T-helper 1 cell treated with Interleukin-12 subunit alpha and Interleukin-12 subunit beta and Interleukin-4 antibody, amounts not matched to agents 30 μg/mL and 1 μg/mL, for 36 hours (primary cell): Measurements from ENCODE around the gene TTC12.

ENCODE experiments used
- H3K27ac Mint-ChIP-seq: one replicate; pipeline ENCODE4 v1.8.0; 2021; ENCODE audit warnings: mild to moderate bottlenecking, mixed read lengths
- H3K27me3 Mint-ChIP-seq: one replicate; pipeline ENCODE4 v1.8.0; 2021; ENCODE audit warnings: low read depth, mixed read lengths
- H3K36me3 Mint-ChIP-seq: one replicate; pipeline ENCODE4 v1.8.0; 2021; ENCODE audit warnings: low read depth, mixed read lengths
- H3K4me1 Mint-ChIP-seq: one replicate; pipeline ENCODE4 v1.8.0; 2021; ENCODE audit warnings: low read depth, mixed read lengths
- H3K4me3 Mint-ChIP-seq: one replicate; pipeline ENCODE4 v1.8.0; 2021; ENCODE audit warnings: mild to moderate bottlenecking, moderate library complexity, mixed read lengths
- H3K9me3 Mint-ChIP-seq: one replicate; pipeline ENCODE4 v1.8.0; 2021; ENCODE audit warnings: mixed read lengths

The TTC12 gene

DNA sequence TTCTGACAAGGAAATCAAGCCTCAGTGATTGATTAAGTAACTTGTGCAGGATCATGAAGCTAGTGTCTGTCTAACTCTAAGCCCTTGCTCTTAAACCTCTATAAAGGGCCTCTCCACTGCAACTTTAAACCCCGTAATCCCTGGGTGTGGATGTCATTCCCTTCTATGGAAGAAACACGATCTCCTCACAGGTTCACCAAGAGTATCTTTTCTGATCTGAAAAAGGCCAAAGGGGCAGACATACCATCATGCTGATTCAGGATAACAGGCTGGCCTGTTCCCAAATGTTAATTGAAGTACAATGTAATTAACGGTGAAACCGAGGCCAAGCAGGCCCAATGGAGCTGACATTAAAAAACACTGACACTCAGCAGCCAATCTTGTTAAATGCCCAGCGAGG, 17.1 kb downstream of the TTC12 start:
- H3K9me3 Mint-ChIP-seq = no peaks in the 10 kb centered on the region

DNA sequence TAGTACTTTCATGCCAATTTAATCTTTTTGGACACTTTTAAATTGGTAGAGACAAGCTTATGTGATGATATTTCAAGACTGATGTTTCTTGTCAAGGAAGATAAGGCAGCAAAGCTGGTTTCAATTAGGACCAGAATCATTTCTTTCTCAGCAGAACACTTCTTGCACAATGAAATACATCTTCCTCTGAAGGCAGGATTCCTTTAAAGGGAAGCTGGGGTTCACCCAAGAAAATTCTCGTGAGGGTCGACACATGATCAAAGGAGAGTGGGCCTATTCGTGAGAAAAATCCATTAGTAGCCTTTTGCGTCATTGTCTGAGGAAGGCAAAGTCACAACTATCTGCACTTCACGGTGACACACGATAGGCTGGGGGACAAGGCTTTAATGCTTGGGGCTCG, 17.6 kb downstream of the TTC12 start:
- H3K27me3 Mint-ChIP-seq = no peaks in the 10 kb centered on the region
- peaks cover 11% of the 10 kb centered on the region for H3K36me3 Mint-ChIP-seq

More for the DNA sequence above, 17.1 kb downstream of the TTC12 start:
- H3K27me3 Mint-ChIP-seq = no peaks in the 10 kb centered on the region
- peaks cover 11% of the 10 kb centered on the region for H3K36me3 Mint-ChIP-seq
- no peaks in the 10 kb centered on the region for H3K4me1 Mint-ChIP-seq
- H3K4me3 Mint-ChIP-seq = no peak overlapping the region
- no peak overlapping the region for H3K27ac Mint-ChIP-seq

DNA sequence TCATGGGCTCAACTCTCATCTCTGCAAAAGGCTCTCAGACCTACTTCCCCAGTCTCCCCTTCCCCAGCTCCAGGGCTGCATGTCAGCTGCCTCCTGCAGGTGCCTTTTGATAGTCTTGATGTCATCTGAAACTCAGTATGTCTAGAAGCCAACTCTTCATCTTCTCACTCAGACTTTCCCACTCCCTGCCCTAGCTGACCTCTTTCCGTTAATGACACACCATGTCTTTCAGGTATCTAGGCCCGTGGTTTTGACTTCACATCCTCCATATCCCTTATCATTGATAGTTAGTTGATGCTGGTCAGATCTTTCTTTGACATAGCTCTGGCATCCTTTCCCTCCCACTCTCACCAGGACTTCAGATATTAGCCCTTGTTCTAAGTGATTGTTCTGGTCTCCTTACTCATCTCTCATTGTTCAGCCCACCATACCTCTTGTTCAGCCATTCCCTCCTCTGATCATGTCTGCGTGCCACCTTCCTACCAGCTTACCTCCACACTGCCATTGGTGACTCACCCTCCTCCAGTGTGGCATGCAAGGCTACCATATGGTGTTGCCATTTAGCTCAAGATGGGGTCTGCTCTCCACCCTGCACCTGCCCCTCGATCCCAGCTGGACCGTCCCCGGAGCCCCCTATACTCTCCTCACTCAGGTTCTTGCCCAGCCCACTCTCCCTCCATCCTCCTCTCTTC, 18.4 kb downstream of the TTC12 start:
- peaks cover 11% of the 10 kb centered on the region for H3K36me3 Mint-ChIP-seq
- no peaks in the 10 kb centered on the region for H3K27me3 Mint-ChIP-seq

More for the DNA sequence above, 17.6 kb downstream of the TTC12 start:
- no peaks in the 10 kb centered on the region for H3K9me3 Mint-ChIP-seq
- no peak overlapping the region for H3K4me3 Mint-ChIP-seq
- H3K27ac Mint-ChIP-seq = no peak overlapping the region
- H3K4me1 Mint-ChIP-seq = no peaks in the 10 kb centered on the region

DNA sequence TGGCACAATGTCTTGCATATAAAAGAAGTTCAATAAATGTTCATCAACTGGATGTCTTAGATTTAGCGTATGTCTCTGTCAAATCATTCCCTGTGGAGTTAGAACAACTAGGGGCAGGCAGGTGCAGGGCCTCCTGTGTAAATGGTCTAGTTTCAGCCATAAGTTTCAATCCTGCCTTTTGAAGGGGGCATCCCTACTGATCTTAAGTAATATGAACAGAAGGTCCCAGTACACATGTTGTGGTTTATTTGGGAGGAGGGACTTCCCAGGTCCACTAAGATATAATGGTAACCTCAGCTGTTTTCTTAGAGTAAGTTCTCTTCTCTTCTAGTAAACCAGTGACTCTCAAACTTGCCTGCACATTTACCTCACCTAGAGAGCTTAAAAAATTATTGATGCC, 19.8 kb downstream of the TTC12 start:
- Mint-ChIP-seq H3K4me1 (no peaks in the 10 kb centered on the region), H3K4me3 (no peak overlapping the region), H3K27ac (no peak overlapping the region), H3K36me3 (peaks cover 11% of the 10 kb centered on the region), H3K27me3 (no peaks in the 10 kb centered on the region), H3K9me3 (no peaks in the 10 kb centered on the region)

More for the DNA sequence above, 18.4 kb downstream of the TTC12 start:
- no peaks in the 10 kb centered on the region for H3K4me1 Mint-ChIP-seq
- no peaks in the 10 kb centered on the region for H3K9me3 Mint-ChIP-seq
- no peak overlapping the region for H3K27ac Mint-ChIP-seq
- H3K4me3 Mint-ChIP-seq = no peak overlapping the region

DNA sequence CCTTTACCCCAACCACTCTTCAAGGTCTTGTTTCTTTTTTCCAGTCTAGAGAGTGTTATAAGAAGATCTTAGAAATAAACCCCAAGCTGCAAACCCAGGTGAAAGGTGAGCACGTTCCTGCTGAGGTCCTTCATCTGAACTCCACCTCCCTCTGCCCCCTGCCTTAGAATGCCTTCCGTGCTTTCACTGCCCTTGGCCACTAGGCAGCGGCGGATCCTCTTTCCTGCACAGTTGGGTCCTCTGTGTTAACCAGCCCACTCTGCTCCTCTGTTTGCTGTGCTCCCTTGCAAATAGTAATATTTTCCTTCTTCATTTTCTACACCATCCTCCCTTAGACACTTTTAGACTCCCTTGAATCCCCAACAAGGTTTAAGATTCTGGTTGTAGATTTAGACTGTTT, 24.3 kb downstream of the TTC12 start:
- Mint-ChIP-seq H3K27ac (no peak overlapping the region), H3K36me3 (peaks cover 8% of the 10 kb centered on the region), H3K9me3 (no peaks in the 10 kb centered on the region), H3K4me1 (no peaks in the 10 kb centered on the region), H3K4me3 (no peak overlapping the region), H3K27me3 (no peaks in the 10 kb centered on the region)

DNA sequence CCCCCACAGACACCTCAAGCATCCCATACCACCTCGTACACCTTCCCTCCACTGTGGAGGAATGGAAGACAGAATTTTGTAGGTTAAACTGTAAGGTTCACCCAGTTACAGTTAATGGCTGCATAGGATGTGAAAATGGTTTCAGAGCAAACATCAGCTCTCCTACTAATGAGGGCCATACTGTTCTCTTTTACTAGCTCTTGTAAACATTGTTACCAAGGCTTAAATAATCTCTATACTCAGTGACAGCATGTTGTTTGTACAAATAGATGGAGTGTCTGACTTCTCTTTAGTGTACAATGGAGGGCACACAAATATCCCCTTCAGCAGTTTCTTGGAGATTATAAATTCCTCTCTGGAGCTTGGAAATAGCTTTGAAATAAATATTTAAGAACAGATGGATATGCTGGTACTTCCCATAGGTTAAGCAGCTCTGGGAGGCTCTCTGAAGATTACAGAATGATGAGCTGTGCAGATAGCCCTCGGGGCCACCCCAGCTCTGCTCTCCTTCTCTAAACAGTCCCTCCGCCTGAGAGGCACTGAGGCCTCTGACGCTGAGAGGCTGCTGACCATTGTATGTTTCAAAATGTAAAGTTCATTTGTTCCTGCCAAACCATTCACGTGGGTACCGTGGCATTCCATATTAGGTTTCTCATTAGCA, 25.7 kb downstream of the TTC12 start:
- Mint-ChIP-seq H3K27ac (no peak overlapping the region), H3K27me3 (no peaks in the 10 kb centered on the region), H3K4me3 (no peak overlapping the region), H3K9me3 (no peaks in the 10 kb centered on the region), H3K4me1 (no peaks in the 10 kb centered on the region), H3K36me3 (peaks cover 8% of the 10 kb centered on the region)

DNA sequence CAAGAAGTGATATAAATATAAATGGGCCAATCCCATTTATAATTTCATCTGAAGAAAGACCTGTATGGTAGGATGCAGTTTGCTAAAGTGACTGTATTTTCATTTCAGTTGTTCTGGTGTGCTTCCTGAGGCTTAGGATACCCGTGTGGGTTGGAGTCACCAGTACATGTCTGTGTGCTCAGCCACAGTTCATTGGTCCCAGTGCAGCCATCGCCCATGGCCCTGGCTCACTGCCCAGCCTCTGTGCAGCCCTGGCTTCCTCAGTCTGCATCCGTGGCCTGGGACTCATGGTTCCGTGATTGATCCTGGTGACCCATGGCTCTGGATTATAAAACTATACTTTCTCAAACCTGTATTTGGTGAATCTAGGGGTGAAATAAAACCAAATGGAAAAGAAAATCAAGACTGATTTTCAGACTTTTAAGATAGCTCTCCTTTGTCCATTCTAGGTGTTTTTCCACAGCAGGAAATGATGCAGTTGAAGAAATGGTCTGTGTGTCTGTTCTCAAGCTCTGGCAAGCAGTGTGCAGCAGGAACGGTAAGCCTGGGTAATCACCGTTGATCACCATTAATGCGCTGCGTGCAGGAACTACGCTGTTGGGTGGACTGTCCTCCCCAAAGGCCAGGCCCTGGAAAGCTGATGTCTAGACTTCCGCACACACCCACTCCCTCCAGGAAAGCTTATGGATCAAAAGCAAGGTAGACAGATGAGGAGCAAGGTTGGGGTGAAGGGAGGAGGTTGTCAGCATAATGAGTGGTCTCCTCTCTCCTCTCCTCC, 27.2 kb downstream of the TTC12 start:
- H3K4me1 Mint-ChIP-seq = no peaks in the 10 kb centered on the region
- H3K36me3 Mint-ChIP-seq = peaks cover 5% of the 10 kb centered on the region
- no peak overlapping the region for H3K27ac Mint-ChIP-seq
- no peak overlapping the region for H3K4me3 Mint-ChIP-seq
- H3K9me3 Mint-ChIP-seq = no peaks in the 10 kb centered on the region
- no peaks in the 10 kb centered on the region for H3K27me3 Mint-ChIP-seq

DNA sequence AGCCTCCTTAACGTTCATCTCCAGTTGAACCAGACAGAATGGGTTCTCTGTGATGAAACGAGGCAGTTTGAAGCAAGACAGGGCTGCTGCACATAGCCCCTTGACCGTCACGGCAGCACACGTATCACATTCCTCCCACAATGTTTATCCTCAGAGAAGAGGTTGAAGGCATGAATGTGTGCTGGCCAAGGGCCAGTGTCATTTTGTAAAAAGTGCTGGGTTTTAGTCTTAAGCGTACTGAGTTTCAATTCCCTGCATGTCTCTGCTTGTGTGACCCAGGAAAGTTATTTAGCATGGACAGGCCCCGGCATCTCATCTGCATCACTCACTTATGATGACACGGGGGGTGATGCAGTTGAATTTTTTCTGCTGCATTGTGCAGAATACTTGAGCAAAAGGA, 31.6 kb downstream of the TTC12 start:
- no peaks in the 10 kb centered on the region for H3K9me3 Mint-ChIP-seq
- H3K36me3 Mint-ChIP-seq = peaks cover 1% of the 10 kb centered on the region
- H3K4me1 Mint-ChIP-seq = no peaks in the 10 kb centered on the region
- H3K27ac Mint-ChIP-seq = no peak overlapping the region
- no peak overlapping the region for H3K4me3 Mint-ChIP-seq
- H3K27me3 Mint-ChIP-seq = no peaks in the 10 kb centered on the region

DNA sequence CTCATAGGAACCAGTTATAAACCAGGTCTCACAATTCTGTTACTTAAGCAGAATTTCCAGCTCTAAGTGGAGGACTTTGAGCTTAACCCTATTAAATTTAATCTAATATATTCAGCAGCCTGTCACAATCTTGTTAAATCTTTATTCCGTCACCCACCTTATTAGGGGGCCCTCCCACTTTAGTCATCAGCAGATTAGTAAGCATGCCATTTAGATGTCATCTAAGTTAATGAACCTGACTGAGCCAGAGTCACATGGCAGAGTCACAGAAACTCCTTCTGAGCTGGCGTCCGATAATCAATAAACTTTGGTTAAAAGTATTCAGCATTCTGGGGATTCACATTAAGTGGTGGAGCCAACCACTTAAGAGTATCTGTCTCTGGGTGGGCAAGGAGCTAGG, 35.1 kb downstream of the TTC12 start:
- H3K9me3 Mint-ChIP-seq = peaks cover under 1% of the 10 kb centered on the region
- H3K36me3 Mint-ChIP-seq = peaks cover 7% of the 10 kb centered on the region
- no peak overlapping the region for H3K27ac Mint-ChIP-seq
- no peaks in the 10 kb centered on the region for H3K4me1 Mint-ChIP-seq
- H3K4me3 Mint-ChIP-seq = no peak overlapping the region
- H3K27me3 Mint-ChIP-seq = no peaks in the 10 kb centered on the region

DNA sequence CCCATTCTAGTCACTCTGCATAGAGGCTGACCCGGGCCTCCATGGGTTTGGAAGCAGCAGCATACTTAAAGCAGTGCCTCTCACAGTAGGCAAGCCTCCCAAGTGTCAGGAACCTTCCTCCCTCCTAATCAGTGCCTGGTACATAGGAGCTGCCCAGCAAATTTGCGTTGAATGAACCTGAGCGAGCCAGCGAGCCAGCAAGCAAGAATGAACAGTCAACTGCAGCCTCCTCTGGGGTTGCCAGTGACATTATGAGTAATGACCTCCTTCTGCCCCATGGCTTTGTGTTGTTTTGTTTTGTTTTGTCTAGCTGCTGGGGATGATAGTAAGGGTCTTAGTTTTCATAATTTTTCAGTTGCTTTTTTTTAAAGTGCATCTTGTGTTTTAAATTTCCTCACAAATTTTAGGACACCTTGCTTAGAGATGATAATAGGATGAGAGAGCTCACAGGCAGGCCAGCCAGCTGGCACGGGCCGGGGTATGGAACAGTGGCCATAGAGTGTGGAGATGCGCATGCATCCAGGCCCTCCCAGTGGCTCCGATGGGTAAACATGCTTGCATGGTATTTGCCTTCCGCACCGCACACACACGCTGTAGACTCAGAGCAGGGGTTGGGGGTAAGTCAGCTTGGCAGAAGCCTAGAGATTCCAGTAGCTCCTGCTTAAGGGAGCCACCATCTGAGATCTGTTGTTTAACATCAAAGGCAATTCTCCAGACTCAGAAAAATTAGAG, 36.1 kb downstream of the TTC12 start:
- Mint-ChIP-seq H3K36me3 (peaks cover 7% of the 10 kb centered on the region), H3K4me1 (no peaks in the 10 kb centered on the region), H3K4me3 (no peak overlapping the region)

DNA sequence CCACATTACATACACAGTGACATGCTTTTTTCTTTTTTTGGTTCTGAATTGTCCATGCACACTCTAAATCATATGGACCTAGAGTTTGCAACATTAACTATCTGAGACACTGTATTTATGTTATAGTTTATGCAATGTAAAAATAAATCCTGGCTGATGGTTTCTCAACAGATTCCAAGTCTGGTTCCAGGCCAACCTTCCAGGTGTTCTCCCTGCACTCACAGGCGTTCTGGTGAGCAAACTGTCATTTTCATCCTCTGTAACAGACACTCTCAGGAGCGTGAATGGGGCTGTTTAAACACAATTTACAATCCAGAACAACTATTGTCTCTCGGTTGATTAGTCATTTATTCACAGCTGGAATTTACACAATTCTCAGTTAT, 36.7 kb downstream of the TTC12 start:
- Mint-ChIP-seq H3K27ac (no peak overlapping the region), H3K27me3 (no peaks in the 10 kb centered on the region), H3K9me3 (peaks cover 14% of the 10 kb centered on the region), H3K4me1 (no peaks in the 10 kb centered on the region), H3K4me3 (no peak overlapping the region), H3K36me3 (peaks cover 9% of the 10 kb centered on the region)

More for the DNA sequence above, 36.1 kb downstream of the TTC12 start:
- Mint-ChIP-seq H3K27ac (no peak overlapping the region), H3K9me3 (peaks cover 9% of the 10 kb centered on the region), H3K27me3 (no peaks in the 10 kb centered on the region)

DNA sequence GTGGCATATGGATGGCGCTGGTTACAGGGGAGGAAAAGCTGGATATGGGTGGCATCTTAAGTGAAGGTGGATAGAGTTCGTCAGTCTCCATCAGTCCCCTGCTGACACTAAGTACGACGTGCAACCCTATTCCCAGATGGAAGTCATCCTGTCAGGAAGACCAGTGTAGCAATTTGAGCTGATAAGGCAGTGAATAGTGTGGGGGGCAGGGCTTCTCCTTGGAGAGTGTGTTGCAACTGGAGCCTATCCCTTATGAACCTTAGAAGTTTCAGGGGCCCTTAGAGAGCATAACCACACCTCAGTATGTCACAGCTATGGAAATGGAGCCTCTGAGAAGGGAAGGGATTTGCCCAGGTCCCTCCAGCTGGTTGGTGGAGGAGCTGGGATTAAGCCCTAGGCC, 37.1 kb downstream of the TTC12 start:
- Mint-ChIP-seq H3K27ac (no peak overlapping the region), H3K9me3 (peaks cover 19% of the 10 kb centered on the region), H3K4me3 (no peak overlapping the region), H3K36me3 (peaks cover 13% of the 10 kb centered on the region), H3K27me3 (no peaks in the 10 kb centered on the region), H3K4me1 (no peaks in the 10 kb centered on the region)

DNA sequence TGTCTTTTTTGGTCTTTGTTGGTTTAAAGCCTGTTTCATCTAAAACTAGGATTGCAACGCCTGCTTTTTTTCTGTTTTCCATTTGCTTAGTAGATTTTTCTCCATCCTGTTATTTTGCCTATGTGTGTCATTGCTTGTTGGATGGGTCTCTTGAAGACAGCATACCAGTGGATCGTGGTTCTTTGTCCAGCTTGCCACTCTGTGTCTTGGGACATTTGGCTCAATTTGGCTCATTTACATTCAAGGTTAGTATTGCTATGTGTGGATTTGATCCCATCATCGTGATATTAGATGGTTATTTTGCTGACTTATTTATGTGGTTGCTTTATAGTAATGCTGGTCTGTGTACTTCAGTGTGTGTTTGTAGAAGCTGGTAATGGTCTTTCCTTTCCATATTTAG, 41.8 kb downstream of the TTC12 start:
- Mint-ChIP-seq H3K4me1 (no peaks in the 10 kb centered on the region), H3K27me3 (no peaks in the 10 kb centered on the region), H3K36me3 (peaks cover 21% of the 10 kb centered on the region), H3K9me3 (peaks cover 26% of the 10 kb centered on the region), H3K4me3 (no peak overlapping the region), H3K27ac (no peak overlapping the region)

DNA sequence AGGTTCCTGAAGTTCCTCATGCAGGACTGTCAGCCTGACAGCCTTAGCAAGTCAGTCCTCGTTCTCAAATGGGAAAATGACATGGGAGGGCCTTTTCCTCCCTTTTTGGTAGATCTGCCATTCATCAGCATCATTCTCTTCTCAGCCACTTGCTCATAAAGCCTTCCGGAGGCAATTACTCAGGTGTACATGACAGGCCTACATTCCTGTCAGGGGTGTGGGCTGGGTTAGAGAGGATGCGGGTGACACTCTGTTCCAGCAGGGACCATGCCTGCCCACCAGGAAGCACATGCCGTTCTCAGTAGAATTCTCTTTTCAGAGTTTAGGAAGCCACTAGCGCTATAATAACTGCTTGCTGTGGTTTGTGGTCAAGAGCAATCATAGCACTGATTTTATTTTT, 49.0 kb downstream of the TTC12 start:
- Mint-ChIP-seq H3K27me3 (no peaks in the 10 kb centered on the region), H3K4me1 (no peaks in the 10 kb centered on the region), H3K9me3 (no peaks in the 10 kb centered on the region), H3K27ac (no peak overlapping the region), H3K4me3 (no peak overlapping the region), H3K36me3 (no peaks in the 10 kb centered on the region)
